PC-3 (cell line): Measurements from ENCODE around the gene THAP4.

Experiments
- CTCF ChIP-seq: fragments of 300-600 bp; sonication (generic); conservative IDR thresholded peaks from 2 replicates; pipeline ENCODE4 v1.5.1; 2017; ENCODE audit warnings: antibody characterized with exemption, low read depth, mild to moderate bottlenecking, low read length
- EZH2 ChIP-seq: fragments of 300-600 bp; sonication (generic); IDR thresholded peaks from one replicate; pipeline ENCODE4 v1.6.1; 2017; ENCODE audit warnings: antibody characterized with exemption, mild to moderate bottlenecking, low read length; ENCODE audit not compliant: unreplicated experiment

- no peak for TF ChIP-seq CTCF
- no peak for TF ChIP-seq EZH2
Measured at GRCh38 chr2:241611062-241611461, 25.9 kb downstream of the THAP4 start.
